SU-DHL-6 (cell line): Measurements from ENCODE around the gene FAM89A.

Source experiments
- CTCF ChIP-seq: fragments of 200-600 bp; sonication (generic); IDR thresholded peaks from one replicate; pipeline ENCODE4 v1.5.1; 2017; ENCODE audit warnings: antibody characterized with exemption, mild to moderate bottlenecking, low read length, moderate library complexity; ENCODE audit not compliant: insufficient read depth, poor library complexity, severe bottlenecking
- EZH2phosphoT487 ChIP-seq: fragments of 200-600 bp; sonication (generic), shearing (Covaris generic); conservative IDR thresholded peaks from 2 replicates; pipeline ENCODE4 v1.6.1; 2018; ENCODE audit warnings: mild to moderate bottlenecking, antibody characterized with exemption, low read length, moderate library complexity, mixed read lengths

DNA sequence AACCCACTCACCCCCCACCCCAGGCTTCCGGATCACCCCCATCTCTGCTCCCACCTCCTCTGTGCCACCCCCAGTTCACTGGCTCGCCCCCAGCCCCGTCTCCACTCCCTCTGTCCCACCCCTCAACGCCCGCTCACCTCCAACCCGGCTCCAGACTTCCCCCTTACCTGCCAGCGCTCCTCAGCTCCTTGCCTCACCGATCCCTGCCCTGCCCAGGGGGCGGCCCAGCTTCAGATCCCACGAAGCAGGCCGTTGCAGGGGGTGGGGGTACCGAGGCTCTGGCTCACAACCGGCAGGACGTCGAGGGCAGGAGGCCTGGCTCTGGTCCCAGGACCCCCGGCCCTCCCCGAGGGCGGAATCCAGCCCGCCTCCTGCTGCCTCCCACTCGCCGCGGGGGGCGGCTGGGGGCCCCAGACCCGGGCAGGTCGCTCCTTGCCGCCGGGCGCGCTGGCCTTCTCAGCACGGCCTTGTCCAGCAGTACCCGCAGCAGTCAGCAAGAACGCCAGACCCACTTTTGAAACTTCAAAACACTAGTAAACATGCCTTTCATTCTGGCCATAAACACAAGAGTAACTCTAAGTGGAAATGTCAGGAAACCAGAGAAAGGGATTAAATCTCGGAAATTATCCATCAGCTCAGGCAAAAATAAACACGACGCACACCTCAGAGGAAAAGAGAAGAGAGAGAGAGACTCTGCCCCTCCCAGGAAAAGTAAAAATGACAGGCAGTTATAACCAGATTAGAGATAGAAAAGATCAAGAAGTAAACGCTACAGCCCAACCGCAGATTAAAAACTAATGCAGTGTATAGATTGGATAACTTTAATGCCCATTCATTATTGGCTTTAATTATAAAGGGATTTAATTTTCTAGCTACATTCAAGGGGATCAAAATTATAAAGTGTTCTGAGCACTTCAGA lies 1.0 kb upstream of the FAM89A start:
- TF ChIP-seq CTCF (no peak), EZH2phosphoT487 (no peak)
